GM12892 (cell line): ENCODE measurements around the gene OXCT2.

Experiments
- POLR2A ChIP-seq: IDR thresholded peaks from 2 replicates; pipeline ENCODE4 v1.6.1; 2011; ENCODE audit warnings: low read depth, low read length, control low read depth
- POLR2AphosphoS5 ChIP-seq: IDR thresholded peaks from 2 replicates; pipeline ENCODE4 v1.6.1; 2011; ENCODE audit warnings: low read depth, low read length, control low read depth
- TAF1 ChIP-seq: IDR thresholded peaks from 2 replicates; pipeline ENCODE4 v1.6.1; 2011; ENCODE audit warnings: low read depth, mild to moderate bottlenecking, control low read depth, low read length, borderline replicate concordance

DNA sequence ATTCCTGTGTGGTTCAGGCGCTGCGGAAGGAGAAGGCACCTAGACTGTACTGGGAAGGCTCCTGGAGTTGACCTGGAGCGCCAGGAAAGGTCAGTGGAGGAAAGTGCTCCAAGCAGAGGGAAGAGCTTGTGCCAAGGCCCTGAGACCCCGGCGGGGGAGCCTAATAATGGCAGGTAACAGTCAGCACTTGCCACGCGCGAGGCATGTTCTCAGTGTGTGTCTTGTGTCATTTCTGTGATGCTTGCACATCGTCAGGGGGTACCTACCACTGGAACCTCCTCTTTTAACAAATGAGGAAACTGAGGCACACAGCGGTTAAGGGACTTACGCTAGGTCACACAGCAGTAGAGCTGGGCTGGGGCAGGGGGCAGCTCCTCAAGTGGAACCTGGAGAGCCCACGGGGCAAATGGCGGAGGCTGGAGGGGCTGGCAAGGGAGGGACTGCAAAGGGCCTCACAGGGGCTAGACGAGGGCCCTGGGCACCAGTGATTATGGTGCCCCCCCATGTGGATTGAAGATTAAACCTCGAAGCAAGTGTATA is 18.5 kb upstream of the OXCT2 start:
- TF ChIP-seq POLR2A: no peak
- TF ChIP-seq TAF1: no peak
- TF ChIP-seq POLR2AphosphoS5: no peak
